PC-3 (cell line): ENCODE measurements around the gene FCRL4. TPM values are rescaled to one million over a fixed set of nuclear protein-coding genes. Genes with fewer than 3 reads are reported as not detected.

Source experiments
- ATAC-seq: fragments of 200-7000 bp; cut with Tn5 transposase; 2 replicates; pipeline ENCODE4 v1.9.1; 2020; ENCODE audit warnings: mild to moderate bottlenecking, moderate library complexity
- Bru-seq: library from RNA; stranded (reverse); fragments of 400-500 nt; gene quantifications from one replicate; lab custom pipeline; 2021; lab: Mats Ljungman, UMichigan
- BruChase-seq, 2 experiments: library from RNA; stranded (reverse); fragments of 400-500 nt; gene quantifications; one replicate each; lab custom pipeline; 2021; lab: Mats Ljungman, UMichigan
- BruUV-seq: library from RNA; stranded (reverse); fragments of 400-500 nt; replicated peaks from 2 replicates; lab custom pipeline; 2021; lab: Mats Ljungman, UMichigan
- CTCF ChIA-PET: fragments of 300-600 bp; sonication (Branson Sonifier 250); formaldehyde crosslinking; loops from one replicate; lab custom pipeline; 2022; ENCODE audit warnings: antibody characterized with exemption; lab: Charles Lee
- POLR2A ChIA-PET: fragments of 300-600 bp; sonication (Branson Sonifier 250); formaldehyde crosslinking; loops from one replicate; lab custom pipeline; 2022; ENCODE audit warnings: antibody characterized with exemption; ENCODE audit not compliant: unreplicated experiment; lab: Charles Lee
- DNase-seq: peaks from one replicate; pipeline ENCODE4 v3.0.0-alpha.2; 2015
- H2AFZ ChIP-seq: fragments of 300-600 bp; sonication (generic); 2 replicates; pipeline ENCODE4 v1.6.0; 2016; ENCODE audit warnings: antibody characterized with exemption, low read length
- H3F3A ChIP-seq: fragments of 300-600 bp; sonication (generic); one replicate; pipeline ENCODE4 v1.6.0; 2017; ENCODE audit warnings: antibody characterized with exemption, low read length, control low read depth, mild to moderate bottlenecking; ENCODE audit not compliant: unreplicated experiment
- H3K27ac ChIP-seq: fragments of 300-600 bp; sonication (generic); 2 replicates; pipeline ENCODE4 v1.5.1; 2016; ENCODE audit warnings: mild to moderate bottlenecking, low read length
- H3K27me3 ChIP-seq: fragments of 300-600 bp; sonication (generic); 2 replicates; pipeline ENCODE4 v1.6.1; 2016; ENCODE audit warnings: low read length, mixed read lengths
- H3K36me3 ChIP-seq: fragments of 300-600 bp; sonication (generic); 2 replicates; pipeline ENCODE4 v1.6.1; 2016; ENCODE audit warnings: low read depth, mixed run types, low read length, mixed read lengths
- H3K4me1 ChIP-seq: fragments of 300-600 bp; sonication (generic); 2 replicates; pipeline ENCODE4 v1.5.1; 2016; ENCODE audit warnings: low read length; ENCODE audit not compliant: insufficient read depth
- H3K4me2 ChIP-seq: fragments of 300-600 bp; sonication (generic); 2 replicates; pipeline ENCODE4 v1.6.0; 2016; ENCODE audit warnings: low read length
- H3K4me3 ChIP-seq: fragments of 300-600 bp; sonication (generic); 2 replicates; pipeline ENCODE4 v1.5.1; 2016; ENCODE audit warnings: mild to moderate bottlenecking, low read length, mixed read lengths
- H3K79me2 ChIP-seq: fragments of 300-600 bp; sonication (generic); 2 replicates; pipeline ENCODE4 v1.6.1; 2017; ENCODE audit warnings: low read length, mixed read lengths
- H3K9ac ChIP-seq: fragments of 300-600 bp; sonication (generic); 2 replicates; pipeline ENCODE4 v1.6.0; 2016; ENCODE audit warnings: mild to moderate bottlenecking, low read length
- H3K9me2 ChIP-seq: fragments of 300-600 bp; sonication (generic); replicated peaks from 2 replicates; pipeline ENCODE4 v1.6.1; 2016; ENCODE audit warnings: mixed run types, low read length, mixed read lengths
- H3K9me3 ChIP-seq: fragments of 300-600 bp; sonication (generic); 2 replicates; pipeline ENCODE4 v1.6.1; 2016; ENCODE audit warnings: low read length, mixed read lengths
- H4K20me1 ChIP-seq: fragments of 300-600 bp; sonication (generic); 2 replicates; pipeline ENCODE4 v1.6.1; 2016; ENCODE audit warnings: low read length, mixed read lengths
- EZH2 ChIP-seq: fragments of 300-600 bp; sonication (generic); IDR thresholded peaks from one replicate; pipeline ENCODE4 v1.6.1; 2017; ENCODE audit warnings: antibody characterized with exemption, mild to moderate bottlenecking, low read length; ENCODE audit not compliant: unreplicated experiment
- EZH2phosphoT487 ChIP-seq: fragments of 300-600 bp; sonication (generic); IDR thresholded peaks from 2 replicates; pipeline ENCODE4 v1.6.1; 2018; ENCODE audit warnings: mild to moderate bottlenecking, antibody characterized with exemption, low read length, borderline replicate concordance
- intact Hi-C: fragments of 100-400 bp; cut with micrococcal nuclease; formaldehyde crosslinking; loops from 2 replicates; pipeline ENCODE4 v1.9.0; 2023
- long read RNA-seq: library from polyadenylated mRNA; unstranded; transcript quantifications from one replicate; pipeline ENCODE4 v2.0.0, GENCODE V29; 2021; ENCODE audit not compliant: unreplicated experiment
- total RNA-seq: library from RNA; depleted of rRNA; stranded (reverse); fragments of >200 nt; gene quantifications from 2 replicates; pipeline ENCODE4 v1.2.3, GENCODE V29; 2014; rRNA removed
- TF ChIP-seq, protein P1 (sequence below): fragments of 300-600 bp; sonication (generic); conservative IDR thresholded peaks from 2 replicates; pipeline ENCODE4 v1.5.1; 2017; ENCODE audit warnings: antibody characterized with exemption, low read depth, mild to moderate bottlenecking, low read length

Gene FCRL4
- total RNA-seq (not detected in 2 replicates), Bru-seq, nascent RNA (not detected), BruChase-seq, experiment 1, labeled RNA remaining after a 6-hour chase (not detected), BruChase-seq, experiment 2, labeled RNA remaining after a 2-hour chase (not detected)
- long read RNA-seq: 0 reads

DNA sequence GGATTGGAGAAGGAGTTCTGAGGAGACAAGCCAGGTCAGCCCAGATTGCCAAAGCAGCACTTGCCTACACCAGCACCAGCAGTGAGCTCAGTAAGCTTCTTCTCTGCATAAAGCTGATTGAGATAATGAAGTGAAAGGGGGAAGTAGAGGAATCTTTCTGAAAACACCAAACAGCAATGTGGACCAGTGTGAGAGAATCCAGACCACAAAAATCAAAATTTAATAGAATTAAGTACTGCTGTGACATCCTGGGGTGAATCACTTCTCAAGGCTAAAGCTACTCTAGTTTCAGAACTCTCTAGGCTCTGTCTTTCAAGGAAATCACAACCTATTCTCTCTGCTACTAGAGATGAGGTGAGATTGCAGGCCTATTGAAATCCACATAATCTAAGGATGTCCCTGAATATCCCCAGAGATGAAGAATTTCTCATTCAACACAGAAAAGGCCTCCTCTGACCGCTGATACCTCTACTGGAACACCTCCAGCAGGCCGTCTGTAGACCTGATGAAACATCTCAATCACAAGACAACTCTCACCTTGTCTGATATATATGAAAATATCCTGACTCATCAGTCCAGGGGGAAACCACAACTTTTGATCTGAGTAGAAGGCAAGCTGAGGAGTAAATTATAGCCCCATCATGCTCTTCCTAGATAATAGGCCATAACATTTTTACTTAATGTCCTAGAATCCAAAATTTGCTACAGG, at the start of gene FCRL4:
Gene FCRL4, minus strand, starts transcription at position 127 of the 709 bp plus-strand sequence. CDS start 141 bp downstream, outside the sequence.
- no TSS peak for BruUV-seq
- no peak for TF ChIP-seq EZH2phosphoT487
- TF ChIP-seq EZH2: no peak
- TF ChIP-seq, protein P1, sequence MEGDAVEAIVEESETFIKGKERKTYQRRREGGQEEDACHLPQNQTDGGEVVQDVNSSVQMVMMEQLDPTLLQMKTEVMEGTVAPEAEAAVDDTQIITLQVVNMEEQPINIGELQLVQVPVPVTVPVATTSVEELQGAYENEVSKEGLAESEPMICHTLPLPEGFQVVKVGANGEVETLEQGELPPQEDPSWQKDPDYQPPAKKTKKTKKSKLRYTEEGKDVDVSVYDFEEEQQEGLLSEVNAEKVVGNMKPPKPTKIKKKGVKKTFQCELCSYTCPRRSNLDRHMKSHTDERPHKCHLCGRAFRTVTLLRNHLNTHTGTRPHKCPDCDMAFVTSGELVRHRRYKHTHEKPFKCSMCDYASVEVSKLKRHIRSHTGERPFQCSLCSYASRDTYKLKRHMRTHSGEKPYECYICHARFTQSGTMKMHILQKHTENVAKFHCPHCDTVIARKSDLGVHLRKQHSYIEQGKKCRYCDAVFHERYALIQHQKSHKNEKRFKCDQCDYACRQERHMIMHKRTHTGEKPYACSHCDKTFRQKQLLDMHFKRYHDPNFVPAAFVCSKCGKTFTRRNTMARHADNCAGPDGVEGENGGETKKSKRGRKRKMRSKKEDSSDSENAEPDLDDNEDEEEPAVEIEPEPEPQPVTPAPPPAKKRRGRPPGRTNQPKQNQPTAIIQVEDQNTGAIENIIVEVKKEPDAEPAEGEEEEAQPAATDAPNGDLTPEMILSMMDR: no peak
- no peak within 1 kb of the TSS for H2AFZ ChIP-seq
- no peak within 1 kb of the TSS for H3K4me2 ChIP-seq
- ATAC-seq: no peak
- intact Hi-C loops: no loop called here
- DNase-seq: no peak
- H3K79me2 ChIP-seq: no peaks in the 10 kb centered on the region
- H3F3A ChIP-seq: no peaks in the 10 kb centered on the region
- no peaks in the 10 kb centered on the region for H3K36me3 ChIP-seq
- no peaks in the 10 kb centered on the region for H3K9me3 ChIP-seq
- H4K20me1 ChIP-seq: no peaks in the 10 kb centered on the region
- no peaks in the 10 kb centered on the region for H3K4me1 ChIP-seq
- H3K27me3 ChIP-seq: peaks cover 32% of the 10 kb centered on the region
- H3K9me2 ChIP-seq: no peaks in the 10 kb centered on the region
- ChIA-PET CTCF (no interaction called here), POLR2A (no interaction called here)
- no peak within 1 kb of the TSS for H3K27ac ChIP-seq
- no peak within 1 kb of the TSS for H3K9ac ChIP-seq
- no peak within 1 kb of the TSS for H3K4me3 ChIP-seq

DNA sequence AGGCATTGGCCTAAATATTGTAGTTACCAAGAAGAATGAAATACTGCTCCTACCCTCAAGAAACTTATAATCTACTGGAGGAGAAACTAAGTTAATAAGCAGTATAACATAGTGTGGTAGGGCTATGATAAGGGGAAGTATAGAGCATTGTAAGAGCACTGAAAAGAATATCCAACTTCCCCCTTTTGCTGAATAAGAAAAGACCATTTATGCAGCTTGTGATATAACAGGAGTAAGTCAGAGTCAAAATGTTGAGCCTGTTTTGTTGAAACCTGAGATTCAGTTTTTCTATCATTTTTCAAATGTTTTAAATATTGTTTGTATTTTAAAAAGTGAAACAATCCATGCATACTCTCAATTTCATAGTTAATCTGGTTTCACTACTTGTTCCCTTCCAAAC, 48.3 kb upstream of the FCRL4 start:
- no peaks in the 10 kb centered on the region for H3K36me3 ChIP-seq
- no peak overlapping the region for H2AFZ ChIP-seq
- intact Hi-C loops: no loop called here
- ChIA-PET POLR2A (no interaction called here), CTCF (no interaction called here)
- DNase-seq (no peak), ATAC-seq (no peak)
- H3K4me2 ChIP-seq: no peak overlapping the region
- peaks cover 23% of the 10 kb centered on the region for H3K27me3 ChIP-seq
- no peak overlapping the region for H3K9ac ChIP-seq
- H3F3A ChIP-seq: no peaks in the 10 kb centered on the region
- H3K9me2 ChIP-seq: no peaks in the 10 kb centered on the region
- no peaks in the 10 kb centered on the region for H3K79me2 ChIP-seq
- H3K9me3 ChIP-seq: no peaks in the 10 kb centered on the region
- BruUV-seq: no TSS peak
- H3K4me1 ChIP-seq: no peaks in the 10 kb centered on the region
- H4K20me1 ChIP-seq: no peaks in the 10 kb centered on the region
- no peak overlapping the region for H3K27ac ChIP-seq
- TF ChIP-seq, protein P1: no peak
- TF ChIP-seq EZH2phosphoT487: no peak
- TF ChIP-seq EZH2: no peak
- no peak overlapping the region for H3K4me3 ChIP-seq

DNA sequence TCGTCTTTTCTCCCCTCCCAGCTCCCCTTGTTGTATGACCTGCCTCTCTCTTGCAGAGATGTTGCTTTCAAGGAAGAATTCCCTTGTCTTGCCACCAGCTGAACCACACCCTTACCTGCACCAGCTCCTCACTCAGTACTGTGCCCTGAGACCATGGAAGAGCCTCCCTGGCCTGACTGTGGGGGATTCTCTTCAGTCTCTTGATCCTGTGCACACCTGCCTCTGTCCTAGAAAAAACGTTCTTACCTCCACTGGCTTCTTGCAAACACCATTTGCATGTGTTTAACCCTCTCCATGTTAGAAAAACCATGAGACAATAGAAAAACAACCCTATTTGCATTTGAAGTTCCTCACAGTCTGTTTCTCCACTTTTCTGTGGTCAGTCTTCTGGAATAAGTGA, 43.3 kb upstream of the FCRL4 start:
- TF ChIP-seq, protein P1: no peak
- TF ChIP-seq EZH2phosphoT487 (no peak), EZH2 (no peak)
- Histone ChIP-seq H4K20me1 (no peaks in the 10 kb centered on the region), H3K9me2 (no peaks in the 10 kb centered on the region), H3K79me2 (no peaks in the 10 kb centered on the region), H2AFZ (no peak overlapping the region), H3K4me1 (no peaks in the 10 kb centered on the region), H3F3A (no peaks in the 10 kb centered on the region), H3K27ac (no peak overlapping the region), H3K9me3 (no peaks in the 10 kb centered on the region), H3K27me3 (peaks cover 19% of the 10 kb centered on the region; the same call in 1 of the 2 replicates), H3K4me3 (no peak overlapping the region), H3K9ac (no peak overlapping the region), H3K4me2 (no peak overlapping the region), H3K36me3 (no peaks in the 10 kb centered on the region)
- no TSS peak for BruUV-seq
- POLR2A ChIA-PET: no interaction called here
- intact Hi-C loops: no loop called here
- DNase-seq (no peak), ATAC-seq (no peak)
- CTCF ChIA-PET: no interaction called here
